Stimulated activated naive CD4-positive, alpha-beta T cell (primary cell): ENCODE measurements around the gene OSBPL5.
A peak's percentile ranks its signal among the peaks of the same experiment; 100 is the strongest.

ENCODE experiments used
- DNase-seq, 6 experiments: peaks; one replicate each; lab custom pipeline; 2025; lab: John Stamatoyannopoulos, UW

Gene OSBPL5

GRCh38 chr11:3096909-3097530, 68.1 kb downstream of the OSBPL5 start:
- no peak for DNase-seq

DNA sequence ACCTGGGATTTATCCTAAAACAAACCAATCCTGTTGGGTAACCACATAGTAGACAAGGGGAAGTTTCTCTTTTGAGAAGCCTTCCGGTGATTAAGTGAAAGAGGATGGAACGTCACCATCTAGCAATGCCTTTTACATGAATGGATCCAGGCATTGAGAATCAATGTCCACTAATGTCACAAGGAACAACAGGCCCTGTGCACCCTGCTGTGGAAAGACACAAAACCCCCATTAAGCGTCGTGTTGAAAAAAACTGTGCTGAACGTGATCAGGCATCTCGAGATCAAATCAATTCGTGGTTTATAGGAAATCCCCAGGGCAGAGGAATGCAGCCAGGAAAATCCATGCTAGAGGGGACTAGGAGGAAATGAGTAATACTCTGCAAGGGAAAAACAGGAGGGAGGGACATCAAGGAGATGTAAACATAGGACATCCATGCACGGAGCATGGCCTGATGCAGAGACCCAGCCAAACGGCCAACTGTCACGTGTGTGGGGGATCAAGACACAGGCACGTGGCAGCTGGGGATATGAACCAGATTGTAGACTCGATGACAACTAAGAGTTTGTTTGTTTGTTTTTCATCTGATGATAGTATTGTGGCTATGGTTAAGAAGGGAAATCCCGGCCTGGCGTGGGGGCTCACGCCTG, 69.3 kb downstream of the OSBPL5 start:
- DNase-seq: no peak

GRCh38 chr11:3094223-3094824, 70.8 kb downstream of the OSBPL5 start:
- DNase-seq: no peak

- no peak for DNase-seq
Observed at GRCh38 chr11:3093281-3094191, 71.6 kb downstream of the OSBPL5 start.

GRCh38 chr11:3092603-3093141, 72.4 kb downstream of the OSBPL5 start:
- no peak for DNase-seq

DNA sequence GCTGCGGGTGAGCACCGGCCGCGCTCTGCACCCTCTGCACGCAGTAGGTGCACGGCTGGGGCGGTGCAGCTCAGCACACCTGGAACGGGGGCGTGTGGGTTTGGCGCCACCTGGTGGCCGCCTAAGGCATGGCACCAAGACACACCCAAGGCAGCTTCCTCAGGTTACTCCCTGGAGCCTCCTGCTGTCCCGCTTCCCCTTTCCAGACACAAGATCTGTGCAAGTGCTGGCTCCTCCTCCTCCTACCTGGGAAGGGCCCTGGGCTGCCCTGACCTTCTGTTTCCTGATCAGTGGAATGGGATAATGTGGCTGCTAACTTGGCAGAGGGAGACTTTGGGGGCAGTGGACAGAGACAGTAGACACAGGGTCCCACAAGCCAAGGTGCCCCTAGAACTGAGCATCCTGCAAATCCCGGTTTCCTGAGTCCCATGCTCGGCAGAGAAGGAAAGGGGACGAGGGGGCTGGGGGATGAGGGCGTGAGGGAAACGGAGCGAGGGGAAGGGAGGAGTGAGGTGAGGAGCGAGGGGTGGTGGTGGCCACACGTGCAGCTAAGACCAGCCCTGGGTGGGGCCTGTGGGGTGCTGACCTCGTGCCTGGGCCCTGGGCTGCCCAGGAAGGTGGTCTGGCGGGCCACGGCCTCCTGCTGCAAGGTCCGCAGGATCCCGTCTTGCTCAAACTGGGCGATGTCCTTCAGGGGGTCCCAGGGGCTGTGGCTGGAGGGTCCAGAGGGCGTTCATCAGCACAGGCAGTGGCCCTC, 73.1 kb downstream of the OSBPL5 start:
- peak in 5 of 6 experiments; percentile 53 to 76 (median 65) for DNase-seq

GRCh38 chr11:3091081-3091845, 73.8 kb downstream of the OSBPL5 start:
- no peak for DNase-seq

DNA sequence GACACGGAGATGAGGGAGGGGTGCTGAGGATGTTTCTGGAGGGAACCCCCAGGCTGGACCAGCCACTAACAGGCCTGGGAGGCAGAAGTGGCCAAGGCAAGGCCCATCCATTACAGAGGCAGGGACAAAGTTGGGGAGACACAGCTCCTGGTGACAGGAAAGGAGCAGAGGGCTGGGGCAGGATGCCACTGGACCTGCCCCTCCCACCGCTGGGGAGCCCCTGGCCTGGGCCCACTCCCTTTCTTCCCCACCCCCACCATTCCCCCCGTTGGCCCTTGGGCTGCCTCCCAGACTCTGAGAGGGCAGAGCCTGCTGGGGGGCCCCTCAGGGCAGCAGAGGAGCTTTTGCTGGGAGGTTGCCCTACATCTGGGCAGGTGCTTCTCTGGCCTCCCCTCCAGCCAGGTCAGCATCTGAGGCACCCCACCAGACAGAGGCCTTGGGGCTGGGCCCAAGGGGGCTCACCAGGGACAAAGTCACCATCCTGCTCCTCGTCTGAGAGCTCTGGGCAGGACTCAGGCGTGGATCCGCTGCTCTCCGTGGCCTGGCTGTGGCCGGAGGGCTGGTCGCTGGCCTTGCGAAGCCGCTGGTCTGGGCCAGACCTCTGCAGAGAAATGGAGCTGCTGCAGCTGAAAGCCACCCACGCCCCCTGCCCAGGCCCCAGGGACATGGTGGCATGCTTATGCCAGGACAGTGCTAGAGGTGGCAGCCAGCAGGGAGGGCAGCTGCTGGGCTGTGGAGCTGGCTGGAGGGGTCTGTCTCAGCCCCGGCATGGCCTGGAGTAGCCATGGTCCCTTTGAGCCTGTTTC, 74.8 kb downstream of the OSBPL5 start:
- no peak for DNase-seq

- no peak for DNase-seq
Observed at GRCh38 chr11:3089236-3090061, 75.7 kb downstream of the OSBPL5 start.

DNA sequence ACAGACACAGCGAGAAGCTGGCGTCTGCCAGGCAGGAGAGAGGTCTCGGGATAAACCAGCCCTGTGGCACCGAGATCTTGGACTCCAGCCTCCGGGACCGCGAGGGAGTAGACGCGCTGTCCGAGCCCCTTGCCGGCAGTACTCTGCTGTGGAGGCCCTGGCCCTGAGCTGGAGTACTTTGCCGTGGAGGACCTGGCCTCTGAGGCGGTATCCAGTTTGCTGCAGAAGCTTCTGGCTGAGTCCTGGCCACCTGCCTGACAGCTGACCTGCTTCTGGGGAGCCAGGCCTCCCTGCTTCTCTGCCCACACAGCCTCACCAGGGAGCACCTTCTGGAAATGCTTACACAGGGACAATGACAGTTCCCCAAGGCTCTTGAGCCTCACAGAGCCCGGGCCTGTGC, 76.3 kb downstream of the OSBPL5 start:
- no peak for DNase-seq

DNA sequence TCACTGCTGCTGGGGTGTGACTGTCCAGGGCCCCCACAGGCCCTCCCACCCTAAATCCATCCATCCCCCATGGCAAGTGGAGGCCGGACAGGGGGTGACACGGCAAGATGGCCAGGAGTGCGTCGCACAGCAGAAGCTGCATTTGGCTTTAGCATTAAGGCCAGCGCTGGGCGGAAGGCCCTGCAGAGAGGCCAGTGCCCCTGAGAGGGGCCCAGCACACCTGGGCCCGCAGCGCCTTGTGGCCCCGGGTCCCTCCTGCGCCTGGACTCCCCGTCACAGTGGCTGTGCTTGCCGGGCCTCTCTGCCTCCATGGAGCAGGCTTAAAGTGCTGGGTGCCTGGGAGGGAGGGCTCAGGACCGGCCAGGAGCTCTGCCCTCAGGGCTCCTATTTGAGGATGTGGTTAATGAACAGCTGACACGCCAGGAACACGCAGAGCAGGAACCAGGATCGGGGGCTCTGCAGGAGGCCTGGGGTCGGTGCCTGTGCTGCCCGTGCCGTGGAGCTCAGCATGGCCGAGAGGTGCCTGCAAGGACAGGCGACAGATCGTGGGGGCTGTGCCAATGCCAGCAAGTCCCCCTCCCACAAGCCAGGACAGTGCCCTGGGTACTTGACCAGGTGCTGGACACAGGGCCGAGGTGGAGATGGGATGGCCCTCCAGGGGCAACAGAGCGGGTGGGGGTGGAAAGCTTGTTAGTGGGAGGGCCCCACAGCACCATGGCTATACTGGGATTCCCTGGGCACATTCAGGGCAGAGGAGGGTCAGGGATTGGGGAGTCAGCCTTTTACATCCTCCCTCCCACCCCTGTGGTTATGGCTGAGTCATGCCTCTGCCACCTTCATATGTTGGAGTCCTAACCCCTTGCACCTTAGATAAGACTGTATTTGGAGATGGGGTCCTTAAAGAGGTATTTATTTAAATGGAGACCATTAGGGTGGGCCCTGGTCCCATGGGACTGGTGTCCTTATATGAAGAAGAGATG, 77.0 kb downstream of the OSBPL5 start:
- no peak for DNase-seq

GRCh38 chr11:3087373-3087772, 77.7 kb downstream of the OSBPL5 start:
- no peak for DNase-seq

DNA sequence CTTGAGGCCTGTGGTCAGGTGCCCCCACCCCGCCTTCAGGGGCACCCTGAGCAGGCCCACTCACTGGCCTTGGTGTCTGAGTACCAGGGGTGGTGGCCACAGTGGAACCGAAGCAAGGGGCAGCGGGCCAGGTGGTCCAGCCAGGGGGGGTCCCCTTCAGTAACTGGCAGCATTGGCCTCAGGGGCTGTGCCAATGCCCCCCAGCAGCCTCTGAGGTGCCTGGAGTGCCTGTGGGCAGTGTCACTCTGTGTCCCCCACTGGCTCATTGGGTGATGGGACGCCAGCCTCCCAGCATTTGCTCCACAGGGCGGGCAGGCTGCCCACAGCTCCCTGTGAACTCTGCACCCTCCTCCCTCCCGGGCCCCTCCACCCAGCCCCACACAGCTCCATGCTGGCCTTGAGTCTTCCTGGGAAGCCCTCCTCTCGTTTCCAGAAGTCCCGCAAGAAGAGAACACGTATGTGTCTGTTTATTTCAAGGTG, 78.4 kb downstream of the OSBPL5 start:
- no peak for DNase-seq

- DNase-seq: no peak
Observed at GRCh38 chr11:3086114-3086513, 79.0 kb downstream of the OSBPL5 start.

DNA sequence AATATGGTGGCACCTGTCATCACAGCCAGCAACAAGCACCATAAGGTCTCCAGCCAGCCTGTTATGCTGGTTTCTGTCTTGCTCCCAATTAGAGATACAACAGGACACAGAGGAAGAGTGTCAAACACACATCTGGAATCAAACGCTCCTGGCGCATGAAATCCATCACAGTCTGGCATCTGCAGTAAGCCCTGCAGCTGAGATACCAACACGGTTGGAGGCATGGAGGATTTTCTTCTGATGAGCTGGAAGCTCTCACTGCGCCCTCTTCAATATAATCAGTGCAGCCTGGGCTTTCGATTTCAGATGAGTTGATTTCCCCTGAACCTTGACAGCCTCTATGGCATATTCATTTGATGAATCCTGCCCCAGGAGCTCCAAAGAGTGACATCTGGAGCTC, 80.1 kb downstream of the OSBPL5 start:
- no peak for DNase-seq

GRCh38 chr11:3083321-3083720, 81.8 kb downstream of the OSBPL5 start:
- no peak for DNase-seq

- no peak for DNase-seq
Observed at GRCh38 chr11:3081386-3081751, 83.7 kb downstream of the OSBPL5 start.
